SK-N-SH (cell line): ENCODE data around the gene ESYT1. TPM values are rescaled to one million over a fixed set of nuclear protein-coding genes. Genes with fewer than 3 reads are reported as not detected.
A peak's percentile ranks its signal among the peaks of the same experiment; 100 is the strongest.

Source experiments
- CTCF ChIA-PET: fragments of 300-600, 350-600 bp; formaldehyde crosslinking; extraction: SDS; loops from one replicate; lab custom pipeline; 2021; lab: Yijun Ruan, JAX
- POLR2A ChIA-PET: fragments of 350-600 bp; sonication (Branson Sonifier 250); formaldehyde crosslinking; extraction: SDS; loops from one replicate; lab custom pipeline; 2020; ENCODE audit warnings: antibody characterized with exemption, inconsistent platforms; lab: Yijun Ruan, JAX
- DNase-seq: peaks from one replicate; pipeline ENCODE4 v3.0.0; 2012
- H2AFZ ChIP-seq: fragments of 200-600 bp; sonication (generic); 2 replicates; pipeline ENCODE4 v1.8.1; 2016; ENCODE audit warnings: antibody characterized with exemption, mild to moderate bottlenecking, low read depth
- H3F3A ChIP-seq: fragments of 200-600 bp; sonication (generic); replicated peaks from 2 replicates; pipeline ENCODE3; 2016; ENCODE audit warnings: antibody characterized with exemption, mild to moderate bottlenecking; ENCODE audit not compliant: insufficient read depth
- H3K27ac ChIP-seq, 2 experiments: fragments of 200-500 bp in 1 of 2; fragments of 200-600 bp in 1 of 2; sonication (Bioruptor generic) in 1 of 2; sonication (generic), shearing (Covaris generic) in 1 of 2; 2 replicates each; pipeline versions ENCODE4 v1.5.1 to v1.6.1; 2014 to 2016; ENCODE audit warnings: low read depth in 2 of 2, inconsistent platforms in 1 of 2, low read length in 1 of 2, mild to moderate bottlenecking in 1 of 2, mixed read lengths in 1 of 2
- H3K27me3 ChIP-seq: fragments of 200-600 bp; sonication (generic), shearing (Covaris generic); 2 replicates; pipeline ENCODE4 v1.6.1; 2016; ENCODE audit warnings: mixed run types; ENCODE audit not compliant: insufficient read depth
- H3K36me3 ChIP-seq, 2 experiments: fragments of 200-500 bp in 1 of 2; fragments of 200-600 bp in 1 of 2; sonication (Bioruptor generic) in 1 of 2; sonication (generic) in 1 of 2; replicated peaks in 1 of 2; 2 replicates each; pipeline versions ENCODE3 to v1.5.1; 2014 to 2016; ENCODE audit warnings: low read length in 1 of 2, mild to moderate bottlenecking in 1 of 2; ENCODE audit not compliant: insufficient read depth in 2 of 2, control insufficient read depth in 1 of 2
- H3K4me1 ChIP-seq, 2 experiments: fragments of 200-500 bp in 1 of 2; fragments of 200-600 bp in 1 of 2; sonication (Bioruptor generic) in 1 of 2; sonication (generic), shearing (Covaris generic) in 1 of 2; 2 replicates each; pipeline versions ENCODE4 v1.5.1 to v1.6.1; 2014 to 2016; ENCODE audit warnings: low read depth in 1 of 2, low read length in 1 of 2, mixed run types in 1 of 2; ENCODE audit not compliant: insufficient read depth in 2 of 2, control insufficient read depth in 1 of 2
- H3K4me2 ChIP-seq: fragments of 200-600 bp; sonication (generic), shearing (Covaris generic); 2 replicates; pipeline ENCODE4 v1.6.1; 2017; ENCODE audit warnings: mixed run types
- H3K4me3 ChIP-seq, 2 experiments: fragments of 200-500 bp in 1 of 2; fragments of 200-600 bp in 1 of 2; sonication (Bioruptor generic) in 1 of 2; sonication (generic), shearing (Covaris generic) in 1 of 2; 2 replicates each; pipeline versions ENCODE4 v1.5.1 to v1.8.1; 2014 to 2016; ENCODE audit warnings: low read depth in 2 of 2, inconsistent platforms in 1 of 2, low read length in 1 of 2, mild to moderate bottlenecking in 1 of 2, mixed read lengths in 1 of 2, moderate library complexity in 1 of 2
- H3K79me2 ChIP-seq: fragments of 200-600 bp; sonication (generic); 2 replicates; pipeline ENCODE4 v1.8.1; 2017; ENCODE audit warnings: mild to moderate bottlenecking; ENCODE audit not compliant: insufficient read depth
- H3K9ac ChIP-seq: fragments of 200-600 bp; sonication (generic); 2 replicates; pipeline ENCODE4 v1.6.1; 2017; ENCODE audit warnings: mixed run types
- H3K9me2 ChIP-seq: fragments of 200-600 bp; sonication (generic); 2 replicates; pipeline ENCODE4 v1.6.1; 2017; ENCODE audit warnings: mixed run types
- H3K9me3 ChIP-seq: fragments of 200-600 bp; sonication (generic); 2 replicates; pipeline ENCODE4 v1.6.1; 2017; ENCODE audit warnings: mixed run types, mild to moderate bottlenecking, moderate library complexity
- H4K20me1 ChIP-seq: fragments of 200-600 bp; sonication (generic); 2 replicates; pipeline ENCODE4 v1.6.1; 2017; ENCODE audit warnings: mild to moderate bottlenecking, mixed run types; ENCODE audit not compliant: insufficient read depth
- CHD2 ChIP-seq: fragments of 150-350 bp; IDR thresholded peaks from 2 replicates; pipeline ENCODE4 v1.6.1; 2018; ENCODE audit warnings: low read length; ENCODE audit not compliant: partially characterized antibody
- CTCF ChIP-seq: fragments of 200-600 bp; sonication (generic); IDR thresholded peaks from 2 replicates; pipeline ENCODE4 v1.6.1; 2017; ENCODE audit warnings: antibody characterized with exemption, mild to moderate bottlenecking, moderate library complexity
- EP300 ChIP-seq, 2 experiments: IDR thresholded peaks; 2 replicates each; pipeline versions ENCODE4 v1.4.0 to v1.6.1; 2012; ENCODE audit warnings: borderline replicate concordance in 1 of 2, low read depth in 1 of 2, low read length in 1 of 2
- FOXM1 ChIP-seq: IDR thresholded peaks from 2 replicates; pipeline ENCODE4 v1.4.0; 2012; ENCODE audit warnings: low read depth, mild to moderate bottlenecking
- GATA2 ChIP-seq: sonication (generic); formaldehyde crosslinking; IDR thresholded peaks from 2 replicates; pipeline ENCODE4 v1.5.0; 2020; ENCODE audit warnings: mild to moderate bottlenecking, missing genetic modification reagents
- RXRA ChIP-seq: IDR thresholded peaks from 2 replicates; pipeline ENCODE4 v1.4.0; 2012; ENCODE audit warnings: low read depth, mild to moderate bottlenecking, borderline replicate concordance
- USF2 ChIP-seq: fragments of 150-350 bp; IDR thresholded peaks from 2 replicates; pipeline ENCODE4 v1.6.1; 2017; ENCODE audit warnings: antibody characterized with exemption, low read length, low read depth, borderline replicate concordance
- YY1 ChIP-seq: IDR thresholded peaks from 2 replicates; pipeline ENCODE4 v1.4.0; 2012; ENCODE audit warnings: low read depth, mild to moderate bottlenecking
- WGBS: methylation state at CpG from one replicate; pipeline ENCODE4 v1.1.6; 2017; ENCODE audit warnings: low lambda C conversion rate; 5-methylcytosine and 5-hydroxymethylcytosine counted together
- polyA plus RNA-seq, 3 experiments: library from polyadenylated mRNA; depleted of rRNA; stranded (reverse); fragments of >200 nt; gene quantifications; 2 replicates each; pipeline ENCODE4 v1.2.3, GENCODE V29; 2012
- TF ChIP-seq, protein P1 (sequence below): fragments of 150-350 bp; IDR thresholded peaks from 2 replicates; pipeline ENCODE4 v1.6.1; 2016; ENCODE audit warnings: mild to moderate bottlenecking, low read depth, low read length
- TF ChIP-seq, protein P2 (sequence below): IDR thresholded peaks from 2 replicates; pipeline ENCODE4 v1.6.1; 2012; ENCODE audit warnings: mild to moderate bottlenecking, low read depth, low read length, moderate library complexity

ESYT1 gene
- polyA plus RNA-seq, 1 of the 3 experiments (the other 2 are of a cell fraction) = 132 TPM

GRCh38 chr12:56103066-56103711 lies 24.9 kb upstream of the ESYT1 start (continued):
- TF ChIP-seq, protein P1, sequence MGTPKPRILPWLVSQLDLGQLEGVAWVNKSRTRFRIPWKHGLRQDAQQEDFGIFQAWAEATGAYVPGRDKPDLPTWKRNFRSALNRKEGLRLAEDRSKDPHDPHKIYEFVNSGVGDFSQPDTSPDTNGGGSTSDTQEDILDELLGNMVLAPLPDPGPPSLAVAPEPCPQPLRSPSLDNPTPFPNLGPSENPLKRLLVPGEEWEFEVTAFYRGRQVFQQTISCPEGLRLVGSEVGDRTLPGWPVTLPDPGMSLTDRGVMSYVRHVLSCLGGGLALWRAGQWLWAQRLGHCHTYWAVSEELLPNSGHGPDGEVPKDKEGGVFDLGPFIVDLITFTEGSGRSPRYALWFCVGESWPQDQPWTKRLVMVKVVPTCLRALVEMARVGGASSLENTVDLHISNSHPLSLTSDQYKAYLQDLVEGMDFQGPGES = no peak
- no peak for TF ChIP-seq EP300 (IDR thresholded peaks at IDR 0.05; ENCODE audit: borderline replicate concordance in 1 of 2, low read depth in 1 of 2, low read length in 1 of 2)

GRCh38 chr12:56103823-56104108 lies 24.3 kb upstream of the ESYT1 start:
- ChIA-PET CTCF (interaction anchor here (0.7 to 1.9 kb wide), 7 partner anchors 16 to 113 kb away, joined by 3 to 5 read pairs (median 3); partner anchors contain the start of gene SMARCC2), POLR2A (interaction anchor here (0.8 to 3.0 kb wide), 16 partner anchors 9 to 374 kb away, joined by 3 to 33 read pairs (median 6); partner anchors contain the start of genes DNAJC14, ERBB3, ESYT1 and IKZF4)
- Histone ChIP-seq H3K27ac (peak overlapping the region; percentile 58 to 83), H3K4me3 (peak overlapping the region; percentile 89 to 90), H3F3A (peaks cover 14% of the 10 kb centered on the region), H3K9me3 (no peaks in the 10 kb centered on the region), H4K20me1 (0 out of 2 replicates have a peak, but pooled peaks cover 3% of the 10 kb centered on the region), H3K4me1 (peaks cover 5 to 19% of the 10 kb centered on the region in 2 experiments; a peak in 3 of 4 replicates), H3K27me3 (no peaks in the 10 kb centered on the region), H3K9me2 (no peaks in the 10 kb centered on the region), H3K36me3 (peaks cover 25 to 28% of the 10 kb centered on the region in 2 experiments), H3K79me2 (peaks cover 42% of the 10 kb centered on the region), H3K4me2 (peak overlapping the region; percentile 74), H2AFZ (peak overlapping the region; percentile 87), H3K9ac (peak overlapping the region; percentile 71)
- WGBS = 2% methylated on average over 7 of the region's 8 CpGs
- DNase-seq = no peak
- no peak for TF ChIP-seq EP300 (IDR thresholded peaks at IDR 0.05; ENCODE audit: borderline replicate concordance in 1 of 2, low read depth in 1 of 2, low read length in 1 of 2)
- no peak for TF ChIP-seq FOXM1
- no peak for TF ChIP-seq GATA2 (CRISPR knock-in tag)
- TF ChIP-seq CTCF = no peak
- no peak for TF ChIP-seq CHD2
- TF ChIP-seq USF2 = no peak
- no peak for TF ChIP-seq RXRA
- no peak for TF ChIP-seq YY1
- TF ChIP-seq, protein P2, sequence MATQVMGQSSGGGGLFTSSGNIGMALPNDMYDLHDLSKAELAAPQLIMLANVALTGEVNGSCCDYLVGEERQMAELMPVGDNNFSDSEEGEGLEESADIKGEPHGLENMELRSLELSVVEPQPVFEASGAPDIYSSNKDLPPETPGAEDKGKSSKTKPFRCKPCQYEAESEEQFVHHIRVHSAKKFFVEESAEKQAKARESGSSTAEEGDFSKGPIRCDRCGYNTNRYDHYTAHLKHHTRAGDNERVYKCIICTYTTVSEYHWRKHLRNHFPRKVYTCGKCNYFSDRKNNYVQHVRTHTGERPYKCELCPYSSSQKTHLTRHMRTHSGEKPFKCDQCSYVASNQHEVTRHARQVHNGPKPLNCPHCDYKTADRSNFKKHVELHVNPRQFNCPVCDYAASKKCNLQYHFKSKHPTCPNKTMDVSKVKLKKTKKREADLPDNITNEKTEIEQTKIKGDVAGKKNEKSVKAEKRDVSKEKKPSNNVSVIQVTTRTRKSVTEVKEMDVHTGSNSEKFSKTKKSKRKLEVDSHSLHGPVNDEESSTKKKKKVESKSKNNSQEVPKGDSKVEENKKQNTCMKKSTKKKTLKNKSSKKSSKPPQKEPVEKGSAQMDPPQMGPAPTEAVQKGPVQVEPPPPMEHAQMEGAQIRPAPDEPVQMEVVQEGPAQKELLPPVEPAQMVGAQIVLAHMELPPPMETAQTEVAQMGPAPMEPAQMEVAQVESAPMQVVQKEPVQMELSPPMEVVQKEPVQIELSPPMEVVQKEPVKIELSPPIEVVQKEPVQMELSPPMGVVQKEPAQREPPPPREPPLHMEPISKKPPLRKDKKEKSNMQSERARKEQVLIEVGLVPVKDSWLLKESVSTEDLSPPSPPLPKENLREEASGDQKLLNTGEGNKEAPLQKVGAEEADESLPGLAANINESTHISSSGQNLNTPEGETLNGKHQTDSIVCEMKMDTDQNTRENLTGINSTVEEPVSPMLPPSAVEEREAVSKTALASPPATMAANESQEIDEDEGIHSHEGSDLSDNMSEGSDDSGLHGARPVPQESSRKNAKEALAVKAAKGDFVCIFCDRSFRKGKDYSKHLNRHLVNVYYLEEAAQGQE = no peak
